Common myeloid progenitor, CD34-positive (primary cell): ENCODE results near the gene SLC35F4.

ENCODE experiments used
- CTCF ChIA-PET: fragments of 350-600 bp; sonication (Branson Sonifier 250); formaldehyde crosslinking; loops from one replicate; lab custom pipeline; 2021; ENCODE audit warnings: antibody characterized with exemption; lab: Charles Lee
- POLR2A ChIA-PET: fragments of 350-600 bp; sonication (Branson Sonifier 250); formaldehyde crosslinking; loops from one replicate; lab custom pipeline; 2021; ENCODE audit warnings: antibody characterized with exemption; lab: Charles Lee
- DNase-seq, 3 donors: peaks; one replicate each; pipeline versions ENCODE4 v3.0.0 to v3.0.0-alpha.2; 2013
- H3K27ac ChIP-seq, 2 experiments: 1 replicate in 1 of 2; 2 replicates in 1 of 2; pipeline ENCODE4 v1.7.0; 2013; ENCODE audit warnings: inconsistent platforms in 2 of 2, low read length in 2 of 2, mild to moderate bottlenecking in 2 of 2, low read depth in 1 of 2, moderate library complexity in 1 of 2; ENCODE audit not compliant: severe bottlenecking in 2 of 2, insufficient read depth in 1 of 2, poor library complexity in 1 of 2
- H3K27me3 ChIP-seq, 5 experiments: replicated peaks in 2 of 5; 1 replicate in 3 of 5; 2 replicates in 2 of 5; pipeline versions ENCODE4 v1.6.1 to v1.7.0; 2013; ENCODE audit warnings: low read length in 4 of 5, mild to moderate bottlenecking in 2 of 5, moderate library complexity in 2 of 5, inconsistent platforms in 1 of 5; ENCODE audit not compliant: insufficient read depth in 5 of 5, control insufficient read depth in 4 of 5
- H3K36me3 ChIP-seq, 4 experiments: 1 replicate in 2 of 4; 2 replicates in 2 of 4; pipeline versions ENCODE4 v1.6.1 to v1.7.0; 2013; ENCODE audit warnings: low read length in 3 of 4, control low read depth in 1 of 4, mild to moderate bottlenecking in 1 of 4; ENCODE audit not compliant: control insufficient read depth in 4 of 4, insufficient read depth in 4 of 4
- H3K4me1 ChIP-seq, 4 experiments: 1 replicate in 3 of 4; 2 replicates in 1 of 4; pipeline versions ENCODE4 v1.6.1 to v1.7.1; 2013; ENCODE audit warnings: low read length in 3 of 4, mild to moderate bottlenecking in 3 of 4, control low read depth in 1 of 4, inconsistent platforms in 1 of 4, moderate library complexity in 1 of 4; ENCODE audit not compliant: control insufficient read depth in 4 of 4, insufficient read depth in 4 of 4; ENCODE audit errors: control extremely low read depth in 1 of 4
- H3K4me3 ChIP-seq, 7 experiments: 1 replicate in 4 of 7; 2 replicates in 3 of 7; pipeline versions ENCODE4 v1.5.1 to v1.7.0; 2013; ENCODE audit warnings: mild to moderate bottlenecking in 7 of 7, low read length in 6 of 7, moderate library complexity in 6 of 7, inconsistent platforms in 2 of 7, low read depth in 2 of 7, control low read depth in 1 of 7; ENCODE audit not compliant: insufficient read depth in 4 of 7, control insufficient read depth in 1 of 7; ENCODE audit errors: extremely low read depth in 1 of 7
- H3K9me3 ChIP-seq, 5 experiments: 1 replicate in 4 of 5; 2 replicates in 1 of 5; pipeline versions ENCODE4 v1.6.1 to v1.7.1; 2013; ENCODE audit warnings: low read length in 4 of 5, mild to moderate bottlenecking in 2 of 5, inconsistent platforms in 1 of 5, low read depth in 1 of 5, moderate library complexity in 1 of 5; ENCODE audit not compliant: control insufficient read depth in 4 of 5, insufficient read depth in 2 of 5; ENCODE audit errors: control extremely low read depth in 1 of 5
- WGBS: methylation state at CpG from one replicate; pipeline ENCODE4 v1.1.5; 2013; ENCODE audit not compliant: insufficient coverage; 5-methylcytosine and 5-hydroxymethylcytosine counted together

SLC35F4 gene

GRCh38 chr14:57837267-57837666, 28.6 kb downstream of the SLC35F4 start:
- Histone ChIP-seq H3K4me1 (no peaks in the 10 kb centered on the region), H3K9me3 (no peaks in the 10 kb centered on the region), H3K4me3 (no peak overlapping the region), H3K27ac (no peak overlapping the region), H3K27me3 (peaks cover 0 to 2% (median 0%) of the 10 kb centered on the region in 5 experiments), H3K36me3 (no peaks in the 10 kb centered on the region)
- ChIA-PET POLR2A (no interaction called here), CTCF (no interaction called here)
- DNase-seq, result no peak
- whole genome bisulfite sequencing, result 93% methylated on average over 8 of the region's 8 CpGs

GRCh38 chr14:57835766-57836165, 30.1 kb downstream of the SLC35F4 start:
- Histone ChIP-seq H3K27me3 (peaks cover 0 to 2% (median 0%) of the 10 kb centered on the region in 5 experiments), H3K9me3 (no peaks in the 10 kb centered on the region), H3K27ac (no peak overlapping the region), H3K4me1 (no peaks in the 10 kb centered on the region), H3K4me3 (no peak overlapping the region), H3K36me3 (no peaks in the 10 kb centered on the region)
- ChIA-PET CTCF (no interaction called here), POLR2A (no interaction called here)
- DNase-seq, result no peak
- WGBS, result 100% methylated on average over 2 of the region's 2 CpGs

GRCh38 chr14:57834961-57835360, 30.9 kb downstream of the SLC35F4 start:
- ChIA-PET POLR2A (no interaction called here), CTCF (no interaction called here)
- Histone ChIP-seq H3K4me3 (no peak overlapping the region), H3K36me3 (no peaks in the 10 kb centered on the region), H3K27ac (no peak overlapping the region), H3K27me3 (peaks cover 0 to 2% (median 0%) of the 10 kb centered on the region in 5 experiments), H3K9me3 (no peaks in the 10 kb centered on the region), H3K4me1 (no peaks in the 10 kb centered on the region)
- WGBS, result 80% methylated on average over 2 of the region's 3 CpGs
- no peak for DNase-seq

GRCh38 chr14:57834001-57834598, 31.8 kb downstream of the SLC35F4 start:
- POLR2A ChIA-PET, result no interaction called here
- Histone ChIP-seq H3K27ac (no peak overlapping the region), H3K27me3 (peaks cover 0 to 2% (median 0%) of the 10 kb centered on the region in 5 experiments), H3K9me3 (no peaks in the 10 kb centered on the region), H3K4me1 (no peaks in the 10 kb centered on the region), H3K4me3 (no peak overlapping the region), H3K36me3 (no peaks in the 10 kb centered on the region)
- CTCF ChIA-PET, result no interaction called here
- no CpG with 5 or more reads among the region's 1 CpG for WGBS
- DNase-seq, result no peak

- WGBS, result 67% methylated on average over 2 of the region's 3 CpGs
- POLR2A ChIA-PET, result no interaction called here
- Histone ChIP-seq H3K27me3 (peaks cover 0 to 2% (median 0%) of the 10 kb centered on the region in 5 experiments), H3K36me3 (no peaks in the 10 kb centered on the region), H3K4me1 (no peaks in the 10 kb centered on the region), H3K4me3 (no peak overlapping the region), H3K27ac (no peak overlapping the region), H3K9me3 (no peaks in the 10 kb centered on the region)
- DNase-seq, result no peak
- CTCF ChIA-PET, result no interaction called here
Measured at GRCh38 chr14:57833323-57833722, 32.6 kb downstream of the SLC35F4 start.

- no peak overlapping the region for H3K27ac ChIP-seq
- no peaks in the 10 kb centered on the region for H3K9me3 ChIP-seq
- no peaks in the 10 kb centered on the region for H3K4me1 ChIP-seq
- POLR2A ChIA-PET, result no interaction called here
- DNase-seq, result peak in 2 of 3 donors; percentile 1 to 6
- H3K27me3 ChIP-seq, result peaks cover 0 to 2% (median 0%) of the 10 kb centered on the region in 5 experiments
- H3K4me3 ChIP-seq, result no peak overlapping the region
- CTCF ChIA-PET, result interaction anchor here (0.6 kb wide), 1 partner anchor 1124 kb away, joined by 3 read pairs; no protein-coding TSS in a partner anchor
- H3K36me3 ChIP-seq, result no peaks in the 10 kb centered on the region
- no CpG with 5 or more reads among the region's 5 CpGs for WGBS
Measured at GRCh38 chr14:57831981-57832380, 33.9 kb downstream of the SLC35F4 start.

- CTCF ChIA-PET, result no interaction called here
- Histone ChIP-seq H3K27ac (no peak overlapping the region), H3K9me3 (no peaks in the 10 kb centered on the region), H3K4me1 (no peaks in the 10 kb centered on the region), H3K4me3 (no peak overlapping the region), H3K27me3 (peaks cover 0 to 2% (median 0%) of the 10 kb centered on the region in 5 experiments), H3K36me3 (no peaks in the 10 kb centered on the region)
- WGBS, result 80% methylated on average over 1 of the region's 2 CpGs
- DNase-seq, result no peak
- POLR2A ChIA-PET, result no interaction called here
Measured at GRCh38 chr14:57828713-57829112, 37.2 kb downstream of the SLC35F4 start.
